DND-41 (cell line): ENCODE measurements around the gene CERS5.

Experiments used
- ATAC-seq: fragments of 200-7000 bp; cut with Tn5 transposase; 3 replicates; pipeline ENCODE4 v1.9.1; 2021; ENCODE audit warnings: low read depth; ENCODE audit not compliant: insufficient read depth
- DNase-seq: peaks from one replicate; pipeline ENCODE4 v3.0.0-alpha.2; 2020
- H2AFZ ChIP-seq: 2 replicates; pipeline ENCODE4 v1.6.0; 2012; ENCODE audit warnings: low read depth, low read length
- H3K27ac ChIP-seq: 2 replicates; pipeline ENCODE4 v1.5.1; 2012; ENCODE audit warnings: low read length, inconsistent platforms
- H3K27me3 ChIP-seq: fragments of 200-600 bp; sonication (generic); 2 replicates; pipeline ENCODE4 v1.6.0; 2012; ENCODE audit warnings: low read length, mild to moderate bottlenecking, inconsistent platforms; ENCODE audit not compliant: insufficient read depth, poor library complexity
- H3K36me3 ChIP-seq: 2 replicates; pipeline ENCODE4 v1.5.1; 2012; ENCODE audit warnings: low read length, inconsistent platforms; ENCODE audit not compliant: insufficient read depth
- H3K4me1 ChIP-seq: 2 replicates; pipeline ENCODE4 v1.5.1; 2012; ENCODE audit warnings: mild to moderate bottlenecking, low read length; ENCODE audit not compliant: insufficient read depth
- H3K4me2 ChIP-seq: 2 replicates; pipeline ENCODE4 v1.6.0; 2012; ENCODE audit warnings: mild to moderate bottlenecking, moderate library complexity, low read length, inconsistent platforms; ENCODE audit not compliant: insufficient read depth
- H3K4me3 ChIP-seq, 2 experiments: fragments of 200-600 bp in 1 of 2; shearing (Covaris generic) in 1 of 2; 2 replicates each; pipeline ENCODE4 v1.5.1; 2012 to 2016; ENCODE audit warnings: inconsistent platforms in 2 of 2, low read length in 2 of 2, mild to moderate bottlenecking in 2 of 2, low read depth in 1 of 2, moderate library complexity in 1 of 2
- H3K79me2 ChIP-seq: 2 replicates; pipeline ENCODE4 v1.6.0; 2012; ENCODE audit warnings: low read length, inconsistent platforms; ENCODE audit not compliant: insufficient read depth
- H3K9ac ChIP-seq: 2 replicates; pipeline ENCODE4 v1.6.0; 2012; ENCODE audit warnings: low read depth, mild to moderate bottlenecking, inconsistent platforms, low read length, moderate library complexity
- H3K9me3 ChIP-seq: 2 replicates; pipeline ENCODE4 v1.5.1; 2012; ENCODE audit warnings: low read length, moderate library complexity, mild to moderate bottlenecking, inconsistent platforms; ENCODE audit not compliant: insufficient read depth, severe bottlenecking
- H4K20me1 ChIP-seq: 2 replicates; pipeline ENCODE4 v1.6.0; 2012; ENCODE audit warnings: low read length; ENCODE audit not compliant: insufficient read depth
- EZH2 ChIP-seq: IDR thresholded peaks from 3 replicates; pipeline ENCODE4 v1.6.1; 2012; ENCODE audit warnings: borderline replicate concordance, low read depth, mild to moderate bottlenecking, moderate library complexity, low read length, inconsistent platforms; ENCODE audit not compliant: severe bottlenecking
- TF ChIP-seq, protein P1 (sequence below): IDR thresholded peaks from 2 replicates; pipeline ENCODE4 v1.5.1; 2012; ENCODE audit warnings: borderline replicate concordance, low read length, moderate library complexity, mild to moderate bottlenecking; ENCODE audit not compliant: poor library complexity, severe bottlenecking; ENCODE audit errors: extremely low read depth

The CERS5 gene

DNA sequence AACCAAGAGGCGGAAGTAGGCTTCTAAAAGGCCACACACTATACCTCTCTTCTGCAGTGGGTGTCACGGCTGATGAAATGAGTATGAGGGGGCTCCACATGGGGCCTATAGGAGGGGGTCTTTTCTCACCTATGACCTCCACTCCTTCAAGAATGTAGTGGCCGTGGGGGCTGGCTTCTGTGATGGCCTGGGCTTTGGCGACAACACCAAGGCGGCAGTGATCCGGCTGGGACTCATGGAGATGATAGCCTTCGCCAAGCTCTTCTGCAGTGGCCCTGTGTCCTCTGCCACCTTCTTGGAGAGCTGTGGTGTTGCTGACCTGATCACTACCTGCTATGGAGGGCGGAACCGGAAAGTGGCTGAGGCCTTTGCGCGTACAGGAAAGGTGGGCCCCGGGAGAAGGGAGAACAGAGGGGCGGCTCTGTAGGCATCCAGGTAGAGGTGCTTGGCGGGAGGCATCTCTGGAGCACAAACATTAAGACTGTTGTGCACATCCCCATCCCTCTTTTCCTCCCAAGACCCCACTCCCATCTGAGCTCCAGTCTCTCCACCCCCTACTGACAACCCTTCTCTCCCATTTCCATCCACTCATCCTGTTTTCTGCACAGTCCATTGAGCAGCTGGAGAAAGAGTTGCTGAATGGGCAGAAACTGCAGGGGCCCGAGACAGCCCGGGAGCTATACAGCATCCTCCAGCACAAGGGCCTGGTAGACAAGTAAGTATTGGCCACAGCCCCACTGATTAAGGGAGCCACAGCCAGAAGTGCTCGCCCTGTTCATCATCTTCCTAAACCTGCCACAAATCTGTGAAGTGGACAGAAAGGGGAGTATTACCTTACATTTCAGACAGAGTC is 59.5 kb downstream of the CERS5 start:
- Histone ChIP-seq H3K9ac (no peak overlapping the region), H2AFZ (no peak overlapping the region), H3K4me1 (peaks cover 25% of the 10 kb centered on the region), H3K27me3 (no peaks in the 10 kb centered on the region), H4K20me1 (no peaks in the 10 kb centered on the region; the same call in 1 of the 2 replicates), H3K4me3 (no peak overlapping the region), H3K27ac (no peak overlapping the region), H3K4me2 (no peak overlapping the region), H3K9me3 (no peaks in the 10 kb centered on the region), H3K79me2 (peaks cover 7% of the 10 kb centered on the region), H3K36me3 (peaks cover 4% of the 10 kb centered on the region; the same call in 1 of the 2 replicates)
- DNase-seq (no peak), ATAC-seq (no peak)
- TF ChIP-seq, protein P1, sequence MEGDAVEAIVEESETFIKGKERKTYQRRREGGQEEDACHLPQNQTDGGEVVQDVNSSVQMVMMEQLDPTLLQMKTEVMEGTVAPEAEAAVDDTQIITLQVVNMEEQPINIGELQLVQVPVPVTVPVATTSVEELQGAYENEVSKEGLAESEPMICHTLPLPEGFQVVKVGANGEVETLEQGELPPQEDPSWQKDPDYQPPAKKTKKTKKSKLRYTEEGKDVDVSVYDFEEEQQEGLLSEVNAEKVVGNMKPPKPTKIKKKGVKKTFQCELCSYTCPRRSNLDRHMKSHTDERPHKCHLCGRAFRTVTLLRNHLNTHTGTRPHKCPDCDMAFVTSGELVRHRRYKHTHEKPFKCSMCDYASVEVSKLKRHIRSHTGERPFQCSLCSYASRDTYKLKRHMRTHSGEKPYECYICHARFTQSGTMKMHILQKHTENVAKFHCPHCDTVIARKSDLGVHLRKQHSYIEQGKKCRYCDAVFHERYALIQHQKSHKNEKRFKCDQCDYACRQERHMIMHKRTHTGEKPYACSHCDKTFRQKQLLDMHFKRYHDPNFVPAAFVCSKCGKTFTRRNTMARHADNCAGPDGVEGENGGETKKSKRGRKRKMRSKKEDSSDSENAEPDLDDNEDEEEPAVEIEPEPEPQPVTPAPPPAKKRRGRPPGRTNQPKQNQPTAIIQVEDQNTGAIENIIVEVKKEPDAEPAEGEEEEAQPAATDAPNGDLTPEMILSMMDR = no peak
- no peak for TF ChIP-seq EZH2

DNA sequence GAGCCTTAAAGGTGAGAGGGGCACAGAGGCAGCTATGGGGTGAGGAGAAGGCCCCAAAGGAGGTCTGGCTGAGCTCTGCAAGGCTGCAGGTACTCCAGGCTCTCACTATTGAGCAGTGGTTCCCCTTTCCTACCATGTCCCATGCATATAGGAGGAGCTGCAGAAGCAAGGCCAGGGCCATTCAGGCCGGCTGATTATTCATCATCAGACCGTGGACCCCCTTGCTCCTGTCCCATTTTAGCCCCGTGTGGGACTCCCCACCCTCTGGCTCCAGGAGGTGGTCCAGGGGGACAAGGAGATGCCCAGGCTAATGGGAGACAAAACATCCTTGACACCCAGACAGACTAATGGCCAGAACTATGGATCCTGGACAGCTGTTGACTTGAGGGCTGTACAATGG is 60.3 kb downstream of the CERS5 start:
- peaks cover 25% of the 10 kb centered on the region for H3K4me1 ChIP-seq
- H2AFZ ChIP-seq = no peak overlapping the region
- no peak overlapping the region for H3K27ac ChIP-seq
- H3K4me3 ChIP-seq = no peak overlapping the region
- no peaks in the 10 kb centered on the region for H3K36me3 ChIP-seq
- ATAC-seq = no peak
- H4K20me1 ChIP-seq = no peaks in the 10 kb centered on the region; the same call in 1 of the 2 replicates
- TF ChIP-seq, protein P1 = no peak
- TF ChIP-seq EZH2 = no peak
- H3K9ac ChIP-seq = no peak overlapping the region
- no peaks in the 10 kb centered on the region for H3K9me3 ChIP-seq
- H3K27me3 ChIP-seq = no peaks in the 10 kb centered on the region
- no peak overlapping the region for H3K4me2 ChIP-seq
- peaks cover under 1% of the 10 kb centered on the region; the same call in 1 of the 2 replicates for H3K79me2 ChIP-seq
- DNase-seq = no peak

DNA sequence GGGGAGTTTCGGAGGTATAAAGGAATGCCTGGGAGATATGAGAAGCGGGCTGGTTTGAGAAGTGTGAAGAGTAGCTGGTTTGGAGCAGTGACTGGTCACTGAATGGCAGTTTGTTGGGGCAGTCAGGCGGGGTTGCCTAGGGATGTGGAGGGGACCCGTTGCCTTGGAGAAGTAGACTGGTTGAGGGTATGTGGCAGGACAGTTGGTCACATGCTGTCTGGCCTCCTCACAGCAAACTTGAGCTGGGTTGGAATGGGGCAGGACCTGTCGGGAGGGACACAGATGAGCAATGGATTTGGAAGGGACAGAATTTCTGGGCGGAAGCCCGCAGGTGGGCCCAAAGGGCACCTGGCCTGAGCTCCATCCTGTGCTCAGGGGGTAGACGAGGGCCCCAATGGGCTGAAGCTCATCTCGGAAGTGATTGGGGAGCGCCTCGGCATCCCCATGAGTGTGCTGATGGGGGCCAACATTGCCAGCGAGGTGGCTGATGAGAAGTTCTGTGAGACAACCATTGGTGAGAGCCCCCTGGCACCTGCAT is 61.2 kb downstream of the CERS5 start:
- H3K36me3 ChIP-seq = peaks cover 2% of the 10 kb centered on the region; the same call in 1 of the 2 replicates
- DNase-seq = no peak
- no peak for ATAC-seq
- no peaks in the 10 kb centered on the region for H3K79me2 ChIP-seq
- H3K4me1 ChIP-seq = peaks cover 20% of the 10 kb centered on the region
- no peak for TF ChIP-seq EZH2
- TF ChIP-seq, protein P1 = no peak
- no peak overlapping the region for H3K9ac ChIP-seq
- no peaks in the 10 kb centered on the region; the same call in 1 of the 2 replicates for H4K20me1 ChIP-seq
- no peak overlapping the region for H3K4me2 ChIP-seq
- H3K27ac ChIP-seq = no peak overlapping the region
- no peaks in the 10 kb centered on the region for H3K27me3 ChIP-seq
- H2AFZ ChIP-seq = no peak overlapping the region
- H3K4me3 ChIP-seq = no peak overlapping the region
- no peaks in the 10 kb centered on the region for H3K9me3 ChIP-seq
